PC-3 (cell line): ENCODE measurements around the gene SYNGR2. TPM values are rescaled to one million over a fixed set of nuclear protein-coding genes. Genes with fewer than 3 reads are reported as not detected.

Experiments used
- ATAC-seq: fragments of 200-7000 bp; cut with Tn5 transposase; 2 replicates; pipeline ENCODE4 v1.9.1; 2020; ENCODE audit warnings: mild to moderate bottlenecking, moderate library complexity
- BruUV-seq: library from RNA; stranded (reverse); fragments of 400-500 nt; replicated peaks from 2 replicates; lab custom pipeline; 2021; lab: Mats Ljungman, UMichigan
- CTCF ChIA-PET: fragments of 300-600 bp; sonication (Branson Sonifier 250); formaldehyde crosslinking; loops from one replicate; lab custom pipeline; 2022; ENCODE audit warnings: antibody characterized with exemption; lab: Charles Lee
- POLR2A ChIA-PET: fragments of 300-600 bp; sonication (Branson Sonifier 250); formaldehyde crosslinking; loops from one replicate; lab custom pipeline; 2022; ENCODE audit warnings: antibody characterized with exemption; ENCODE audit not compliant: unreplicated experiment; lab: Charles Lee
- DNase-seq: peaks from one replicate; pipeline ENCODE4 v3.0.0-alpha.2; 2015
- H2AFZ ChIP-seq: fragments of 300-600 bp; sonication (generic); 2 replicates; pipeline ENCODE4 v1.6.0; 2016; ENCODE audit warnings: antibody characterized with exemption, low read length
- H3F3A ChIP-seq: fragments of 300-600 bp; sonication (generic); one replicate; pipeline ENCODE4 v1.6.0; 2017; ENCODE audit warnings: antibody characterized with exemption, low read length, control low read depth, mild to moderate bottlenecking; ENCODE audit not compliant: unreplicated experiment
- H3K27ac ChIP-seq: fragments of 300-600 bp; sonication (generic); 2 replicates; pipeline ENCODE4 v1.5.1; 2016; ENCODE audit warnings: mild to moderate bottlenecking, low read length
- H3K27me3 ChIP-seq: fragments of 300-600 bp; sonication (generic); 2 replicates; pipeline ENCODE4 v1.6.1; 2016; ENCODE audit warnings: low read length, mixed read lengths
- H3K36me3 ChIP-seq: fragments of 300-600 bp; sonication (generic); 2 replicates; pipeline ENCODE4 v1.6.1; 2016; ENCODE audit warnings: low read depth, mixed run types, low read length, mixed read lengths
- H3K4me1 ChIP-seq: fragments of 300-600 bp; sonication (generic); 2 replicates; pipeline ENCODE4 v1.5.1; 2016; ENCODE audit warnings: low read length; ENCODE audit not compliant: insufficient read depth
- H3K4me2 ChIP-seq: fragments of 300-600 bp; sonication (generic); 2 replicates; pipeline ENCODE4 v1.6.0; 2016; ENCODE audit warnings: low read length
- H3K4me3 ChIP-seq: fragments of 300-600 bp; sonication (generic); 2 replicates; pipeline ENCODE4 v1.5.1; 2016; ENCODE audit warnings: mild to moderate bottlenecking, low read length, mixed read lengths
- H3K79me2 ChIP-seq: fragments of 300-600 bp; sonication (generic); 2 replicates; pipeline ENCODE4 v1.6.1; 2017; ENCODE audit warnings: low read length, mixed read lengths
- H3K9ac ChIP-seq: fragments of 300-600 bp; sonication (generic); 2 replicates; pipeline ENCODE4 v1.6.0; 2016; ENCODE audit warnings: mild to moderate bottlenecking, low read length
- H3K9me2 ChIP-seq: fragments of 300-600 bp; sonication (generic); replicated peaks from 2 replicates; pipeline ENCODE4 v1.6.1; 2016; ENCODE audit warnings: mixed run types, low read length, mixed read lengths
- H3K9me3 ChIP-seq: fragments of 300-600 bp; sonication (generic); 2 replicates; pipeline ENCODE4 v1.6.1; 2016; ENCODE audit warnings: low read length, mixed read lengths
- H4K20me1 ChIP-seq: fragments of 300-600 bp; sonication (generic); 2 replicates; pipeline ENCODE4 v1.6.1; 2016; ENCODE audit warnings: low read length, mixed read lengths
- EZH2 ChIP-seq: fragments of 300-600 bp; sonication (generic); IDR thresholded peaks from one replicate; pipeline ENCODE4 v1.6.1; 2017; ENCODE audit warnings: antibody characterized with exemption, mild to moderate bottlenecking, low read length; ENCODE audit not compliant: unreplicated experiment
- EZH2phosphoT487 ChIP-seq: fragments of 300-600 bp; sonication (generic); IDR thresholded peaks from 2 replicates; pipeline ENCODE4 v1.6.1; 2018; ENCODE audit warnings: mild to moderate bottlenecking, antibody characterized with exemption, low read length, borderline replicate concordance
- intact Hi-C: fragments of 100-400 bp; cut with micrococcal nuclease; formaldehyde crosslinking; loops from 2 replicates; pipeline ENCODE4 v1.9.0; 2023
- total RNA-seq: library from RNA; depleted of rRNA; stranded (reverse); fragments of >200 nt; gene quantifications from 2 replicates; pipeline ENCODE4 v1.2.3, GENCODE V29; 2014
- TF ChIP-seq, protein P1 (sequence below): fragments of 300-600 bp; sonication (generic); conservative IDR thresholded peaks from 2 replicates; pipeline ENCODE4 v1.5.1; 2017; ENCODE audit warnings: antibody characterized with exemption, low read depth, mild to moderate bottlenecking, low read length

Gene SYNGR2
- total RNA-seq, 1 experiment from 2014 or later, result 213 TPM

DNA sequence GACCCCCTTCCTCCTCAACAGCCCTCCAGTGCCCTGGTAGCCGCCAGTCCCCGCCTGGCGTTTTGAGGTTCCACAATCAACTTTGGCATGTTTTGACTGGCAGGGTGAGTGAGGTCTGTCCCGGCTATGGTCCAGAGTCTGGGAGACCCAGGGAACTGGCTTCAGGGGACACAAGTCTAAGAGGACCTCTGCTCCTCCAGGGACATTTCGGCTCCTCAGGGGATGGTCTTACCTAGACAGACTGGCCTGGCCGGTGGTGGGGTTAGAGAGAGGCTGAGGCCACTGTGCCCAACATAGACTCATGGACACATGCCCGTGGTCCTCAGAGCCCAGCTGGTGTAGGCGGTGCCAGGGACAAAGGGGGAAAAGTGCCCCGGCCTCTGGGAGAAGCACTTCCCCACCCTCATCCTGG, 35.6 kb upstream of the SYNGR2 start:
- Histone ChIP-seq H3K36me3 (no peaks in the 10 kb centered on the region), H3K9me3 (no peaks in the 10 kb centered on the region), H3K9me2 (no peaks in the 10 kb centered on the region), H3K27ac (no peak overlapping the region), H2AFZ (no peak overlapping the region), H3K79me2 (peaks cover 3% of the 10 kb centered on the region), H4K20me1 (no peaks in the 10 kb centered on the region), H3K9ac (no peak overlapping the region), H3K4me1 (peaks cover 17% of the 10 kb centered on the region), H3K4me2 (peak overlapping the region; percentile 82), H3K4me3 (no peak overlapping the region), H3F3A (peaks cover 3% of the 10 kb centered on the region), H3K27me3 (no peaks in the 10 kb centered on the region)
- BruUV-seq, result no TSS peak
- POLR2A ChIA-PET, result no interaction called here
- no peak for DNase-seq
- TF ChIP-seq EZH2phosphoT487 (no peak), EZH2 (no peak)
- TF ChIP-seq, protein P1, sequence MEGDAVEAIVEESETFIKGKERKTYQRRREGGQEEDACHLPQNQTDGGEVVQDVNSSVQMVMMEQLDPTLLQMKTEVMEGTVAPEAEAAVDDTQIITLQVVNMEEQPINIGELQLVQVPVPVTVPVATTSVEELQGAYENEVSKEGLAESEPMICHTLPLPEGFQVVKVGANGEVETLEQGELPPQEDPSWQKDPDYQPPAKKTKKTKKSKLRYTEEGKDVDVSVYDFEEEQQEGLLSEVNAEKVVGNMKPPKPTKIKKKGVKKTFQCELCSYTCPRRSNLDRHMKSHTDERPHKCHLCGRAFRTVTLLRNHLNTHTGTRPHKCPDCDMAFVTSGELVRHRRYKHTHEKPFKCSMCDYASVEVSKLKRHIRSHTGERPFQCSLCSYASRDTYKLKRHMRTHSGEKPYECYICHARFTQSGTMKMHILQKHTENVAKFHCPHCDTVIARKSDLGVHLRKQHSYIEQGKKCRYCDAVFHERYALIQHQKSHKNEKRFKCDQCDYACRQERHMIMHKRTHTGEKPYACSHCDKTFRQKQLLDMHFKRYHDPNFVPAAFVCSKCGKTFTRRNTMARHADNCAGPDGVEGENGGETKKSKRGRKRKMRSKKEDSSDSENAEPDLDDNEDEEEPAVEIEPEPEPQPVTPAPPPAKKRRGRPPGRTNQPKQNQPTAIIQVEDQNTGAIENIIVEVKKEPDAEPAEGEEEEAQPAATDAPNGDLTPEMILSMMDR, result no peak
- intact Hi-C loops, result no loop called here
- no peak for ATAC-seq
- CTCF ChIA-PET, result no interaction called here

DNA sequence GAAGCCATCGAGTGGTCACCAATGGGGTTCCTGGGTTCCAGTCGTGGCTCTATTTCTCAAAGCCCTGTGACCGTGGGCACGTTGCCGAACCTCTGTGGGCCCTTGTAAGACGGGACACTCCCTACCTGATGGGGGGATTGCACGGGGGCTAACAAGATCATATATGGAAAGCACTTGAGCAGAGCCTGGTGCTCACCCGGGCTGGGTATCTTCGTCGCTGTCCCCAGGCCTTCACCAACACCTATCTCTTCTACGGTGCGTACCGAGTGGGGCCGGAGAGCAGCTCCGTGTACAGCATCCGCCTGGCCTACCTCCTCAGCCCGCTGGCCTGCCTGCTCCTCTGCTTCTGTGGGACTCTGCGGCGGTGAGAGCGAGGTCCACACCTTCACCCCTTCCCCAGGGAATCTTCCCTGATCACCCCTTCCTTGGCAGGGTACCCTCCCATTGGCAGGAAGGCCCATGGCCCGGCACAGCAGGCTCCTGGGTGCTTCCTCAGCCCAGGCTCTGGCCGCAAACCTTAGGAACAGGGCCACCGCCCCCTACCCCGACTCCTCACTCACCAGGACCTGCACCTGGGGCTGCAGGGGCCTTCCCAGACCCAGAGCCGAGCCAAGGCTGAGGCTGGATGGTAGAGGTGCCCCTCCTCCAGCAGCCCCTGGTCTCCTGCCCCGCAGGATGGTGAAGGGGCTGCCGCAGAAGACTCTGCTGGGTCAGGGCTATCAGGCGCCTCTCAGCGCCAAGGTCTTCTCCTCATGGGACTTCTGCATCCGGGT, 35.0 kb upstream of the SYNGR2 start:
- no TSS peak for BruUV-seq
- Histone ChIP-seq H3K4me2 (no peak overlapping the region), H4K20me1 (no peaks in the 10 kb centered on the region), H3K27me3 (no peaks in the 10 kb centered on the region), H3K9me2 (no peaks in the 10 kb centered on the region), H2AFZ (no peak overlapping the region), H3K9me3 (no peaks in the 10 kb centered on the region), H3K9ac (no peak overlapping the region), H3K79me2 (no peaks in the 10 kb centered on the region), H3K27ac (no peak overlapping the region), H3K36me3 (no peaks in the 10 kb centered on the region), H3F3A (peaks cover 3% of the 10 kb centered on the region), H3K4me1 (peaks cover 17% of the 10 kb centered on the region), H3K4me3 (no peak overlapping the region)
- ATAC-seq (no peak), DNase-seq (no peak)
- intact Hi-C loops, result no loop called here
- ChIA-PET CTCF (no interaction called here), POLR2A (no interaction called here)
- TF ChIP-seq EZH2phosphoT487 (no peak), EZH2 (no peak)
- TF ChIP-seq, protein P1, result no peak
